Measurements from ENCODE around the gene PSEN2.

DNA sequence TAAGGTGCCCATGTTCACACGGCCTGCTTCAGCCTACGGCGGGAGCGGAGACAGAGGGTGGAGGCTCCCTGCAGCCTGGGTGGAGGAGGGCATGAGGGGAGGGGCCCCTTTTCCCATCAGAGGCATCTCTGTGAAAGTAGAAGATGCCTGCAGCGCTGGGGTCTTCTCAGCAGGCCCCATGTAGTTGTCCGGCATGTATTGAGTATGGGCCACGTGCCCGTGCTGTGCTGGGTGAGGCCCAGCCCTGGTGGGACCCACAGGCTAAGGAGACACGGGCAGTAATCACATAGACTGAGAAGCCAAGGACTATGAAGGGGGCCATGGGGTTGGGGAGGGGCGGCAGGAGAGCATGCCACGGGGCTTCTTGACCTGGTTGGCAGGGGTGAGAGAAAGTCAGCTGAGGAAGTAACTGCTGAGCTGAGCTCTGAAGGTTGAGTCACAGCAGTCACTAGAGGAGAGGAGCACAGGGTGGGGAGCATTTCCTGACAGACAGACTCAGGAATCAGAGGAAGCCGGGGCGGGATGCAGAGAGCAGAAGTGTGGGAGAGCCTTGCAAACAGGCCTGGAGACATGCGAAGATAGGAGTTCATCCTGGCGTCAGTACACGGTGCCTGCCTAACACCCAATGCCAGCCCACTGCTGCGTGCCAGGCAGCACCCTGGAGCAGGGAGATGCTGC is 21.6 kb downstream of the PSEN2 start:
- TF ChIP-seq POLR2A (IDR thresholded peaks at IDR 0.05) (no peak), POLR2AphosphoS5 (IDR thresholded peaks at IDR 0.05) (no peak)
- TF ChIP-seq, protein P1, sequence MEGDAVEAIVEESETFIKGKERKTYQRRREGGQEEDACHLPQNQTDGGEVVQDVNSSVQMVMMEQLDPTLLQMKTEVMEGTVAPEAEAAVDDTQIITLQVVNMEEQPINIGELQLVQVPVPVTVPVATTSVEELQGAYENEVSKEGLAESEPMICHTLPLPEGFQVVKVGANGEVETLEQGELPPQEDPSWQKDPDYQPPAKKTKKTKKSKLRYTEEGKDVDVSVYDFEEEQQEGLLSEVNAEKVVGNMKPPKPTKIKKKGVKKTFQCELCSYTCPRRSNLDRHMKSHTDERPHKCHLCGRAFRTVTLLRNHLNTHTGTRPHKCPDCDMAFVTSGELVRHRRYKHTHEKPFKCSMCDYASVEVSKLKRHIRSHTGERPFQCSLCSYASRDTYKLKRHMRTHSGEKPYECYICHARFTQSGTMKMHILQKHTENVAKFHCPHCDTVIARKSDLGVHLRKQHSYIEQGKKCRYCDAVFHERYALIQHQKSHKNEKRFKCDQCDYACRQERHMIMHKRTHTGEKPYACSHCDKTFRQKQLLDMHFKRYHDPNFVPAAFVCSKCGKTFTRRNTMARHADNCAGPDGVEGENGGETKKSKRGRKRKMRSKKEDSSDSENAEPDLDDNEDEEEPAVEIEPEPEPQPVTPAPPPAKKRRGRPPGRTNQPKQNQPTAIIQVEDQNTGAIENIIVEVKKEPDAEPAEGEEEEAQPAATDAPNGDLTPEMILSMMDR (IDR thresholded peaks at IDR 0.05): no peak
